ENCODE measurements around the gene NPC1L1. TPM values are rescaled to one million over a fixed set of nuclear protein-coding genes. Genes with fewer than 3 reads are reported as not detected.

Gene NPC1L1
- total RNA-seq, 4 donors from 2014 or later, result 0.66 to 0.70 (median 0.67) TPM; not detected in 1

DNA sequence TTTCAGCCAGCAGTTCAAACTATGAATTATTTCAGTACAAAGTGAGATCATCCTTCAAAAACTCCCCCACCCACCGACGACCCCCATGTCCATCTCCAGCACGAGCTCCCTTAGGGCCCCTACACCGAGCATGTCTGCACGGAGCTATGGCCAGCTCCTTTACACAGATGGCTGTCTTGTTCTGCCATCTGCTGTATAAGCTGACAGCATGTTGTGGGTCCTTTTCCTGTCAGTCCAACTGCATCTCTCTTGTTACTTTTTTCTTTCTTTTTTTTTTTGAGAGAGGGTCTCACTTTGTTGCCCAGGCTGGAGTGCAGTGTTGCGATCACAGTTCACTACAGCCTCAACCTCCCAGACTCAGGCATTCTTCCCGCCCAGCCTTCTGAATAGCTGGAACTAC lies 21.6 kb downstream of the NPC1L1 start:
- Histone ChIP-seq H3K36me3 (no peaks in the 10 kb centered on the region), H3K4me1 (no peaks in the 10 kb centered on the region), H3K27me3 (no peaks in the 10 kb centered on the region), H3K27ac (no peak overlapping the region), H3K4me3 (no peak overlapping the region), H3K9me3 (no peaks in the 10 kb centered on the region)
- no peak for DNase-seq
- no peak for TF ChIP-seq POLR2A (IDR thresholded peaks at IDR 0.05)
- TF ChIP-seq, protein P1, sequence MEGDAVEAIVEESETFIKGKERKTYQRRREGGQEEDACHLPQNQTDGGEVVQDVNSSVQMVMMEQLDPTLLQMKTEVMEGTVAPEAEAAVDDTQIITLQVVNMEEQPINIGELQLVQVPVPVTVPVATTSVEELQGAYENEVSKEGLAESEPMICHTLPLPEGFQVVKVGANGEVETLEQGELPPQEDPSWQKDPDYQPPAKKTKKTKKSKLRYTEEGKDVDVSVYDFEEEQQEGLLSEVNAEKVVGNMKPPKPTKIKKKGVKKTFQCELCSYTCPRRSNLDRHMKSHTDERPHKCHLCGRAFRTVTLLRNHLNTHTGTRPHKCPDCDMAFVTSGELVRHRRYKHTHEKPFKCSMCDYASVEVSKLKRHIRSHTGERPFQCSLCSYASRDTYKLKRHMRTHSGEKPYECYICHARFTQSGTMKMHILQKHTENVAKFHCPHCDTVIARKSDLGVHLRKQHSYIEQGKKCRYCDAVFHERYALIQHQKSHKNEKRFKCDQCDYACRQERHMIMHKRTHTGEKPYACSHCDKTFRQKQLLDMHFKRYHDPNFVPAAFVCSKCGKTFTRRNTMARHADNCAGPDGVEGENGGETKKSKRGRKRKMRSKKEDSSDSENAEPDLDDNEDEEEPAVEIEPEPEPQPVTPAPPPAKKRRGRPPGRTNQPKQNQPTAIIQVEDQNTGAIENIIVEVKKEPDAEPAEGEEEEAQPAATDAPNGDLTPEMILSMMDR (IDR thresholded peaks at IDR 0.05), result no peak

DNA sequence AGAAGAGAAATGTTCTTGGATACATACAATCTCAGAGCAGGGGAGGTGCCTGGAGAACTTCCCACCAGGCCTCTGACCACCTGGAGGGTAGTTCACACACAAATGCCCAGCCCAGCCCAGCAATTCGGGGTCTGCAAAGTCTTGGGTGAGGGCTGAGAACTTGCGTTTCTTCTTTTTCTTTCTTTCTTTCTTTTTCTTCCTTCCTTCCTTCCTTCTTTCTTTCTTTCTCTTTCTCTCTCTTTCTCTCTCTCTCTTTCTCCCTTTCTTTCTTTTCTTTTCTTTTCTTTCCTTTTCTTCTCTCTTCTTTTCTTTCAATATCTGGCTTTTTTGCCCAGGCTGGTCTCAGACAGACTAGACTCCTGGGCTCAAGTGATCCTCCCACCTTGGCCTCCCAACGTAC lies 22.4 kb downstream of the NPC1L1 start:
- H3K4me1 ChIP-seq, result no peaks in the 10 kb centered on the region
- H3K36me3 ChIP-seq, result no peaks in the 10 kb centered on the region
- no peak for DNase-seq
- H3K27ac ChIP-seq, result no peak overlapping the region
- H3K4me3 ChIP-seq, result no peak overlapping the region
- TF ChIP-seq POLR2A (IDR thresholded peaks at IDR 0.05), result no peak
- TF ChIP-seq, protein P1 (IDR thresholded peaks at IDR 0.05), result no peak
- H3K27me3 ChIP-seq, result no peaks in the 10 kb centered on the region
- no peaks in the 10 kb centered on the region for H3K9me3 ChIP-seq

DNA sequence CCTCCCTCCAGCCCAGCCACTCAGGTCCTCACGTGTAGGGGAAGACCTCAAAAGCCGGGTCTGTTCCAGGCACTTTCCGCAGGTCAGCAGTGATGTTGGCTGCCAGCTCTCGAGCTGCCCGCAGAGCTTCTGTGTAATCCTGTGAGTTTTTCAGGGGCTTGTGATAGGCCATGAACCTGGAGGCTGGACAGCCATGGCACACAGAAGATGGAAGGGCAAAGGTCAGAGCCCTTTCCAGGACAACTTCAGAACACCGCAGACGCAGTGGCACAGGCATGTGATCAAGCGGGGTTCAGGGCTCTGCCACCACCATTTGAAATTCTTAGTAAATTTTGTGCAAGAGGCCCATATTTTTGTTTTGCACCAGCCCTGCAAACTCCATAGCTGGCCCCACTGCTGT lies 24.0 kb downstream of the NPC1L1 start:
- DNase-seq, result no peak
- Histone ChIP-seq H3K4me3 (no peak overlapping the region), H3K4me1 (no peaks in the 10 kb centered on the region), H3K27ac (no peak overlapping the region), H3K9me3 (no peaks in the 10 kb centered on the region), H3K36me3 (no peaks in the 10 kb centered on the region), H3K27me3 (no peaks in the 10 kb centered on the region)
- no peak for TF ChIP-seq POLR2A (IDR thresholded peaks at IDR 0.05)
- TF ChIP-seq, protein P1 (IDR thresholded peaks at IDR 0.05), result no peak

DNA sequence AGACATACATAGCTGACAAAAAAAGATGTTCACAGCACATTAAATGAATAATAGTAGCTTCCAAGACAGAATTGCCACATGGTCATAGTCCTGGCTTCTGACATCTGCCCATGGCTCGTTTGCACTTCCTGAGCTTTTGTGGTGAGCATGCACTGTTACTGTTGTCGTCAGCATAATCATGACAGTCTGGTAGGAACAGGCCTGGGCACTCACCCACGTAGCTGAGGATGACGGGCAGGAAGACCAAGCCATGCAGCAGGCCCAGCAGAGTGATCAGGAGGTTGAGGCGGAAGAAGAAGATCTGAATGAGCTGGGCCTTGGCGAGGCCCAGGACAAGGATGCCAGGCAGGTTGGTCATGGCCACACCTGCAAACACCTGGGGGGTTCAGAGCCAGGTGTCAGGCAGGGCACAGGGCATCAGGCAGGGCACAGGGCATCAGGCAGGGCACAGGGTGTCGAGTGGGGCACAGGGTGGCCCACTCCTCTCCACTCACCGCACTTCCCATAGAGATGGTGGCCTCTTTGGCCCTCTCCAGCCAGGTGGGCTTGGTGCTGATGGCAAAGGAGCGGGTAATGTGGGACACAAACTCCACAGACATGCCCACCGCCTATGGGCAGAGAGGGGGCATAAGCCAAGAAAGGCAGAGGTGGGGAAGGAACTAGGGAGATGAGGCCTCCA lies 25.4 kb downstream of the NPC1L1 start:
- no peaks in the 10 kb centered on the region for H3K36me3 ChIP-seq
- H3K27ac ChIP-seq, result no peak overlapping the region
- H3K4me1 ChIP-seq, result no peaks in the 10 kb centered on the region
- no peaks in the 10 kb centered on the region for H3K9me3 ChIP-seq
- H3K4me3 ChIP-seq, result no peak overlapping the region
- no peaks in the 10 kb centered on the region for H3K27me3 ChIP-seq
- no peak for TF ChIP-seq POLR2A (IDR thresholded peaks at IDR 0.05)
- TF ChIP-seq, protein P1 (IDR thresholded peaks at IDR 0.05), result no peak
- no peak for DNase-seq

DNA sequence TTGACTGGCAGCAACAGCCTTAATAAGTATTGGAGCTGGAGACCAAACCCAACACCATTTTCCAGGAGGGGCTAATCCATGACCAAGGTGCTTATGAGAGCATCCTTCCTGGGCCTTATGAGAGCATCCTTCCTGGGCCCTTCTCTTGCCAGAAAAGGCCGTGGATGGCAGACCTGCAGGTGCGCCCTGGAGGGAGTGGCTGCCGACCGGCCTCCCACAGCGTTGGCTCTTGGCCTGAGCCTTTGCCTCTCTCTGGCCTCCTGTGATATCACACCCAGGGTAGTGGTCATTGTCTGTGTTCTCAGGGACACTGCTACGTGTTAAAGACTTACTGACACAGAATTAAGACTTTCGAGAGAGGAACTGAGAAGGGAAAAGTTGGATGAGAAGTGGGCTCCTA lies 28.4 kb downstream of the NPC1L1 start:
- H3K36me3 ChIP-seq, result no peaks in the 10 kb centered on the region
- no peaks in the 10 kb centered on the region for H3K9me3 ChIP-seq
- DNase-seq, result no peak
- no peak overlapping the region for H3K4me3 ChIP-seq
- H3K4me1 ChIP-seq, result no peaks in the 10 kb centered on the region
- H3K27ac ChIP-seq, result no peak overlapping the region
- H3K27me3 ChIP-seq, result no peaks in the 10 kb centered on the region
- TF ChIP-seq POLR2A (IDR thresholded peaks at IDR 0.05), result no peak
- TF ChIP-seq, protein P1 (IDR thresholded peaks at IDR 0.05), result no peak
